AG09319 (cell line): ENCODE measurements around the gene IBTK.
"Not testable (repeated sequence)": the region's sequence is repeated elsewhere in the genome, so short reads cannot be mapped to it uniquely, and the experiment has no call there.

Experiments used
- DNase-seq: peaks from one replicate; pipeline ENCODE4 v3.0.0-alpha.2; 2010; ENCODE audit warnings: low read depth; ENCODE audit errors: extremely low read depth
- TF ChIP-seq, protein P1 (sequence below): IDR thresholded peaks from 2 replicates; pipeline ENCODE4 v1.5.1; 2011; ENCODE audit warnings: low read depth, mild to moderate bottlenecking, inconsistent platforms, low read length, moderate library complexity

IBTK gene

DNA sequence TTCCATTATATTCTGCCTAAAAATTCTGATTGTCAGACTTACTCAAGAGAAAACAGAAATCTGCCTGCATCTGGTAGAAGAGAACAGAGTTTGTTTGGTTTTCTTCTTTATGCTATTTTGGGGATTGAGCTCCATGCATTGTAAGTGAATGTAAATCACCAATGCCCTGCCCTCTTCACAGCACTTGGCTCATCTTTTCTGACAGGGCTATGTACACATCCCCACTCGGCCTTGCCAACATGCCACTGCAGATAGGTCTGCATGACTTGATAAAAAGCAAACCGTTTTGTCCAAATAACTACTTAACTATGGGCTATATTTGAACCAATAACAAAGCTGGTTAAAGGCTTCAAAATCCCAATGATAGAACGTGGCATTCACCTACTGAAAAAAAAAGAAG, 117.7 kb downstream of the IBTK start:
- TF ChIP-seq, protein P1, sequence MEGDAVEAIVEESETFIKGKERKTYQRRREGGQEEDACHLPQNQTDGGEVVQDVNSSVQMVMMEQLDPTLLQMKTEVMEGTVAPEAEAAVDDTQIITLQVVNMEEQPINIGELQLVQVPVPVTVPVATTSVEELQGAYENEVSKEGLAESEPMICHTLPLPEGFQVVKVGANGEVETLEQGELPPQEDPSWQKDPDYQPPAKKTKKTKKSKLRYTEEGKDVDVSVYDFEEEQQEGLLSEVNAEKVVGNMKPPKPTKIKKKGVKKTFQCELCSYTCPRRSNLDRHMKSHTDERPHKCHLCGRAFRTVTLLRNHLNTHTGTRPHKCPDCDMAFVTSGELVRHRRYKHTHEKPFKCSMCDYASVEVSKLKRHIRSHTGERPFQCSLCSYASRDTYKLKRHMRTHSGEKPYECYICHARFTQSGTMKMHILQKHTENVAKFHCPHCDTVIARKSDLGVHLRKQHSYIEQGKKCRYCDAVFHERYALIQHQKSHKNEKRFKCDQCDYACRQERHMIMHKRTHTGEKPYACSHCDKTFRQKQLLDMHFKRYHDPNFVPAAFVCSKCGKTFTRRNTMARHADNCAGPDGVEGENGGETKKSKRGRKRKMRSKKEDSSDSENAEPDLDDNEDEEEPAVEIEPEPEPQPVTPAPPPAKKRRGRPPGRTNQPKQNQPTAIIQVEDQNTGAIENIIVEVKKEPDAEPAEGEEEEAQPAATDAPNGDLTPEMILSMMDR = no peak
- DNase-seq = no peak

DNA sequence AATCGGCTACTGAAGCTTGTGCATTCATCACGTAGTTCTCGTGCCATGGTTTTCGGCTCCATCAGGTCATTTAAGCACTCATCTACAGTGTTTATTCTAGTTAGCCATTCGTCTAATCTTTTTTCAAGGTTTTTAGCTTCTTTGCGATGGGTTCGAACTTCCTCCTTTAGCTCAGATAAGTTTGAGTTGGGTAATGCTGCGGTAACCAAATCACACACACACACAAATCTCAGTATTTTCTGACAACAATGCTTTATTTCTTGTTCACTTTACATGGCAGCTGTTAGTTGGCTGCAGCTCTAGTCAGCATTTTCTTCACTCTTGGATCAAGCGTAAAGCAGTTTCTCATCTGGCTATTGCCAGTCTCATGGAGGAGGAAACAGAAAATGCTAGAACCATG, 118.6 kb downstream of the IBTK start:
- not testable (repeated sequence) for DNase-seq

DNA sequence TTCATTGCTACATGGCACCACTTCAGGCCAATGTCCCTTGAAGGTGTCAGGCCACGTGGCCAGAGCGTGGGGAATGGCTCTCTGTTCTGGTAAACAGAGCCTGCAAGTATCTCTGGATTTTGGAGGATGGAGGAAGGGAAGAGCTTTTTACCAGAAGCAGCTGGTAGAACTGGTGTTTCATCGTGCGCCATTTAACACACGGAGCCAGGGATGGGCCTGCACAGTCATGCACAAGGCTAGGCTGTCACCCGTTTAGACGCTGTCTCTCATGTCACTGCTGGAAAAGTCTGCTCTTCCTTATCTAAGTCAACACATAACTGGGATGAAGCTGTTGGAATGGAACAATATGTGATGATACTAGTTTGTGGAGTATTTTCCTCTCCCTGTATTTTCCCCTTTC, 123.9 kb downstream of the IBTK start:
- TF ChIP-seq, protein P1 = no peak
- DNase-seq = no peak
